Embryonic facial prominence (tissue), 1 donor: ENCODE measurements around the gene TJP3.
"Not testable (repeated sequence)": the region's sequence is repeated elsewhere in the genome, so short reads cannot be mapped to it uniquely, and the experiment has no call there.

Experiments used
- DNase-seq: peaks from one replicate; pipeline ENCODE4 v3.0.0-alpha.2; 2016; ENCODE audit errors: extremely low spot score

TJP3 gene

DNA sequence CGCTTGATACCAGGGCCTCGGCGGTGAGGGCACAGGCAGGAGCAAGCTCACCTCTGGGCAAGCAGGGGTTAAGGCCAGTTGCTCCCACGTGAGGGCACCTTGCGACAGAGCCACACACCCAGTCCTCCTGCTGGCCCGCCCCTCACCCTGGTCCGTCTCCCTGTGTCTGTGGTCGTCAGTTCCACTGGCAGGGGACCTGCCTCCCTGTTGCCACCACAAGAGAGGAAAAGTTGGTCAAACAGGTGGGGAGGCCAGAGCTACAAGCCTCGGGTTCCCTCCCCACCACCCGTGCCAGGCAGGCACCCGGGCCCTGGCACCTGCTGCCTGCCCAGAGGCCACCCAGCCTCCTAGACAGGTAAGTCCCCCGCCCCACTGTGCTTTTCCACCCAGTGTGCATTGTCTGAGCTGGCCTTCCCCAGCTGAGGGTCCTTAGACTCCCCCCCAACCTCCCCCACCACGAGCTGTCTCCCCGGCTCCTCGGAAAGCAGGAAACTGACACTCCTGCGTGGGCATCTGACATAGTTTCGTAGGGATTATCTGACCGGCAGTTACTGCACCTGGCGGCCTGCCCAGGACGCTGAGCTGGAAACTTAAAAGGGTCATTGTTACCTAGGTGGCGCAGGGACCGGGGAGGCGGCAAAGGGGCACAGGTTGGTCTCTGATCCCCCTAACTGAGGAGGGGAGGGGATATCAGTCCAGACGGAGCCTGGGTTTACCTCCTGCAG lies at the start of gene TJP3:
Gene TJP3, plus strand, starts transcription at position 178 of the 725 bp plus-strand sequence. CDS start 20,049 bp downstream, outside the sequence.
- no peak for DNase-seq

DNA sequence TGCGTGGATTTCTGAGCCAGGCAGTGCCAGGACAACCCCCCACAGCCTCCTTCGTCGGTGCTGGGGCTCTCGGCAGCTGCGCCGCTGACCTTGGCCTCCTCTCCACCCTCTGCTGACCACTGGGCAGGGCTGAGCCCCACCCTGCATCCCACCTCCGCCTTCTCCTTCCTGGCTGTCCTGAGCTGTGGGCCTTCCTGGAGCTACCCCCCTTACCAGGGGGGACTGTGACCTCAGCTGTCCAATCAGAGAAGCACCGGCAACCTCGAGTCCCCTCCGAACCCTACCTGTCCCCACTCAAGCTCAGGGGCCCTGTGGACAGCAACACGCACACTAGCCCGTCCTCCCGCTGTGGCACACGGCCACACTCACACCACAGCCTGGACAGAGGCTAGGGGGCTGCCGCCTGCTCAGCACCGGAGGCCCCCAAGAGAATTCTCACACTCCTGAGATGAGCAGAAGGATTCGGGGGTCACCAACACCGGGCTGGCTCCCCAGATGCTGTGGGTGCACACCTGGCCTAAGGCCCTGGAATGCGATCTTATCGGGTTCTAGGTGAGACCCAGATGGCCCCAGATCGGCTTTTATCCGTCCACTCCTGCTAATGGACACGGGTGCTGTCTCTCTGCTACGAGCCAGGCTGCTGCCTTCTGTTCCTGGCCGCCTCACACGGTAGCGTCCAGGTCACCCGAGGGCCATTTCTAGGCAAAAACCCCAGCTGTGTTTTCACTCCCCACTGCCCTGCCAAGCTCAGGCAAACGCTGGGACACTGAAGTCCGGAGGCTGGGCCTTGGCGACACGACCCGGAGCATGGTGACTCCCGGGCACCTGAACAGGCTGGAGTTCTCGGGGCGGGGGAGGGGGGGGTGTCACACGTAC lies 49.1 kb upstream of the TJP3 start:
- DNase-seq = no peak

DNA sequence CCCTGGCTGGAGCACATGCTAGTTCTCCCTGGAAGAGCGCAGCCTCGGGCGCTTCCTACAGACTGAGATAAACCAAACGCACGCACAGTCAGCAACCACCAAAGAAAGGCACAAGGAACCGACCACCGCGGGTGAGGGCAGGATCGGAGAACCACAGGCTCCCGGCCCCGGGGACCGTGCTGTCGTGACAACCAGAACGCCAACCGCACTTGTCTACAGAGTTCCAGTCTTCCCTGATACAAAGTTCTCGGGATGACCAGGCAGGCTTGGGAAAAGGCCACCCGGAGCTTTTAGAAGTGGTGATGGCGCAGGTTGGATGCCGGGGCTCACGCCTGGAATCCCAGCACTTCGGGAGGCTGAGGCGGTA lies 48.5 kb upstream of the TJP3 start:
- DNase-seq = no peak

DNA sequence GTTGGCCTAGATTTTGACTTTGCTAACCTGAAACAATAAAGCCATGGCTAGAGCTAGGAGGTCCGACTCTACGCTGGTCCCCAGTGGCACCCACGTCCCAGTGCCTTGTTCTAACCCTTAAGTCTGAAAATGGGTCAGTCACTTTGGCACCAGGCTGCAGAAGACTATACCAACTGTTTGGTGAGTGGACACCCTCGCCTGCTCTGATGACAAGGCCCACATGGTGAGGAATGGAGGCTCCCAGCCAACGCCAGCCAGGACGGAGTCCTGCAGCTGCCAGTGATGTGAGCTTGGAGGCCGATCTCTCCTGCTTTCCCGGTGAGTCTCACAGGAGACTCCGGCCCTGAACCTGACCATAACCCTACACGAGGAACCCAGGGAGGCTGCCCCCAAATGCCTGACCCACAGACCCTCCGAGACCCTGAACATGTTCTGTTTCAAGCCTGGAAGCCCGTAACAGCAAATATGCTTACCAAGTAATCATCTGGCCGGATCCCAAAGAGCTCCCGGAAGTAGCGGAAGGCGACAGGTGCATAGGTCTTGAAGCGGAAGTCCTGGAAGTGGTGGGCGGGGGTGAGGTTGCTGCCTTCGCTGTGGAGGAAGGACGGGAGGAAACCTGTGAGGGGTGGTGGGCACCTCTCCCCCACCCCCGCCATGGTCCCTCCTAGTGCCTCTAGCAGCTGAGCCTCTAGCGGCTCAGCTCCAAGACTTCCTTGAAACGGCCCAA lies 47.5 kb upstream of the TJP3 start:
- no peak for DNase-seq

DNA sequence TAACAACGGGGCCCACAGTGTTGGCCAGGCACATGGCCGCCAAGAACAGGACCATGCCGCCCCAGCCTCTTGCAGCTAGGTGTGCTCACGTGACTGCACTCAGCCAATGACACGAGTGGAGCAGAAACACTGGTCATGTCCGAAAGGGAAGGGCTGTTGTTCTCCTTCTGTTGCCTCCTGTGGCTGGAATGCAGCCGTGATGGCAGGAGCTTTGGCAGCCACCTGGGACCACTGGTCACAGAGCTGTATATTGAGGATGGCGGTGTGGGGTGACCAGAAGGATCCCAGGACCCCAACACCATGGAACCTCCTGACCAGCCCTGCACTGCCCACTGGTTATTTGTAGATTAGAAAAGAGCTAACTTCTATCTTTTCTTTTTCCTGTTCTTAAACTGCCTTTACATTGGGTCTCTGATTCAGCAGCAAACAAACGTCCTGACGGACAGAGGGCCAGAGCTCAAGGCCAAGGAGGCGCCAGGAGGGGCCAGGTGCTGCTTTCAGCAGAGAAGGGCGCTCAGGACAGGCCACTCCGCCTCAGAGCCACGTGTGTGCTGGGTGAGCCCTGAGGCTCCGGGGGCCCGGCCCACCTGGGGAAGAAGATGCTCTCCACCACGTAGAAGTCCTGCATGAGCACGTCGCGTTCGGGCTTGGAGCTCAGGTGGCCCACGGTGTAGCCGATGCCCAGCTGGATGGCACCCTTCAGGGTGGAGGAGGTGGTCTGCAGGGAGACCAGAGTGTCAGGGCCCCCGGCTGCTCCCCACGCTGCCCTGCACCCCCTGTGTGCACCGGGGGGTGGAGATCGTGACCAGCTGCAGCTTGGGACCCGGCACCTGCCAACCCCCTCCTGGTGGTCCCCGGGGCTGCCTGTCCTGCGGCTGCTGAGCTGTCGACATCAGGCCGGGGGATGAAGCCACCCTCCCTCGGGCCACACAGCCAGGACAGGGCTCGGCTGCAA lies 46.6 kb upstream of the TJP3 start:
- no peak for DNase-seq

DNA sequence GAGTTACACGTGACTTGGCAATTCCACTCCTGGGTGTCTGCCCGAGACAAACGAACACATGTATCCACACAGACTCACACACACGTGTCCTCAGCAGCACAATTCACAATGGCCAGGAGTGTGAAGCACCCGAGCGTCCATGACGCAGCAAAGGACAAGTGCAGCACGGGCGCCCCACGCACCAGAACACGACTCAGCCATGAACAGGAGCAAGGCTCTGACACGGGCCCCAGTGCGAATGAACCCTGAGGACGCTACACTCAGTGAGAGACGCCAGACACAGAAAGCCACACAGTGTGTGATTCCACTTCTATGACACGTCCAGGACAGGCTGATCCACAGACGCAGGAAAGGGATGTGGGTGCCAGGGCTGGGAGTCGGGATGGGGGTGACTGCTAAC lies 44.3 kb upstream of the TJP3 start:
- no peak for DNase-seq

DNA sequence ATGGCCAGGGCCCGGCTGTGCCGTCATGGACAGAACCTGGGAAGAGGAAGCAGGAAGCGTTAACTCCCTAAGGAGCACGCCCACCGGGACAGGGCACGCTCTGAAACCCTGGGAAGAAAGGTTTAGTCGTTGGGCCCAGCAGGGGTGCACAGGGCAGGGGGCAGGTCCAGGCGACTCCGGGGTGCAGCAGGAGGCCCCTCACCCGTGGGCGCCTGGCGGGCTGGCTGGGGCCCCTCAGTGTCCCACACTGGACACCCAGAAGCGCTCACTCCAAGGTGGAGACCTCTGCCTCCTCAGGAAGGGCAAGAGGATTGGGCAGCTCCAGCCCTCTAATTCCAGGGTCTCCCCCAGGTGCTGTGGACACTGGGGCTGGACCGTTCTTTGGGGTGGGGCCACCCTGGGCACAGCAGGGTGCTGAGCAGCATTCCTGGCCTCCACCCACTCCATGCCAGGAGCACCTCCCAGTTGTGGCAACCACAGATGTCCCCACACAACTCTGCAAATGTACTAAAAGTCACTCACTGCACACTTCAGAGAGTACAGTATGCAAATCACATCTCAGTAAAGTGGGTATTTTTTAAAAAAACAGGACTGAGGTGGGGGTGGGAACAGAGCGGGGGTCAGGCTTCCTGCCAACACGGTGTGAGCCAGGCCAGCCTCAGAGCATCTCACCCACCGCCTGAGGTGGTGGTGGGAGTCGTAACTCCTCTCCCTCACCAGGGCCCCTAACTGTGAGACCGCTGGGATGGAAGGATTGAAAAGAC lies 43.1 kb upstream of the TJP3 start:
- no peak for DNase-seq

GRCh38 chr19:3665681-3666544 lies 42.3 kb upstream of the TJP3 start:
- no peak for DNase-seq

DNA sequence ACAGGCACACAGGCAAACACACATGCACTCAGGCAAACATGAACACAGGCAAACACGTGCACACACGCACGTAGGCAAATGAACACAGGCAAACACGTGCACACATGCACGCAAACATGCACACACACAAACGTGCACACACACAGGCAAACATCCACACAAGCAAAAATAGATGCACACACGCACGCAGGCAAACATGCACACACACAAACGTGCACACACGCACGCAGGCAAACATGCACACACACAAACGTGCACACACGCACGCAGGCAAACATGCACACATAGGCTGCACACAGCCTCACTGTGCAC lies 41.7 kb upstream of the TJP3 start:
- not testable (repeated sequence) for DNase-seq

DNA sequence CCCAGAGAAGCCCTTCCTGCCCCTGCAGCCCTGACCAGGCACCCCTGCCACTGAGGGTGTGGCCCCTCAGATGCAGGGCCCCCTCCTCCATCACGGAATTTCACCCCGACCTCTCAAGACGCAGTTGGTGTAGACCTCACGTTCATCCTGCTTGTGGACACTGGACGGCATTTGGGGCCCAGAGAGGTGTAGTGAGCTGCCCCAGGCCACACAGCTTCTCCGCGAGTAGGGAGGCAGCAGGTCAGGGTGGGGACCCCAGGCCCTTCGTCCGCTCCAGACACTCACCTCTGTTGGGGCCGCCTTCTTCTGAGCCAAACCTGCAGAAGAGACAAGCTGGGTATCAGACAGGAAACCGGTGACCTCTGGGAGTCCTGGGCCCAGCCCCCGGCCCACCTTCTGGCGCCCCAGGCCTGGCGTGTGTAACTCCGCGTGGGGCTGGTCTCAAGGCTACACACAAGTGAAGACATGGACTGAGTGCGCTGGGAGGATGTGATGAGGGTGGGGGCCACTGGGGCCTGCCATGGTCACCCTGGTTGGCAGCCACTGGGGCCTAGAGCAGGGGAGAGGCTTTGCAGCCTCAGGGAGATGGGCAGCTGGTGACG lies 41.0 kb upstream of the TJP3 start:
- no peak for DNase-seq

- no peak for DNase-seq
Observed at GRCh38 chr19:3667766-3668165, 40.4 kb upstream of the TJP3 start.

DNA sequence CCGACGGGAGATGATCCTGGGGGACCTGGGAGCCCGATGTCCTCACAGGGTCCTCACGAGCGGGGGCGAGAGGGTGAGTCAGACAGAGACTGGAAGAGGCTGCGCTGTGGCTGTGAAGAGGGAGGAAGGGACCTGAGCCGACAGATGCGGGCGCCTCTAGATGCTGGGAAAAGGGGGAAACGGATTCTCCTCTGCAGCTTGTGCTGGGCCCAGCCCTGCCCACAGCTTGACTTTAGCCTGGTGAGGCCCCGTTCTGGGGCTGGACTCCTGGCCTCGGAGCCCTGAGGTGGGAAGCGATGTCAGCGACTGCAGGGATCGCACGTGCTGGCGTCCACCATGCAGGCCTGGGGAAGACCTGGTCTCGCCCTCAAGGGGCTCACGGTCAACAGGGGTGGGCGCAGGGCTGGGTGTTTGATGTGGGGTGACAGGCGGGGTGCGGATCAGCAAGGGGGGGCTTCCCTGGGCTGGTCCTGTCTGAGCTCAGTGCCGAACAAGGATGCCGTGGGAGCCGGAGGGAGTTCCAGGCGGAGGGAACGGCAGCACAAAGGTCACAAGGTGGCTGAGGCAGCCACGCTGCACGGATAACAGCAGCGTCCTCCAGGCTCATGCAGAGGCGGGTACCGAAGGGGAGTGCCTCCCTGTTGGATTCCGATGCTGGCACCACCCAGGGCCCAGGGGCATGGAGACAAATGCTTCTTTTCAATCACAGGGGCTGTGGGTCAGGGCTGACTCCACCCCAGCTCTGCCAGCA lies 39.7 kb upstream of the TJP3 start:
- no peak for DNase-seq

- DNase-seq = no peak
Observed at GRCh38 chr19:3669082-3669946, 38.9 kb upstream of the TJP3 start.

GRCh38 chr19:3669947-3670795 lies 38.0 kb upstream of the TJP3 start:
- DNase-seq = peak; percentile 41

DNA sequence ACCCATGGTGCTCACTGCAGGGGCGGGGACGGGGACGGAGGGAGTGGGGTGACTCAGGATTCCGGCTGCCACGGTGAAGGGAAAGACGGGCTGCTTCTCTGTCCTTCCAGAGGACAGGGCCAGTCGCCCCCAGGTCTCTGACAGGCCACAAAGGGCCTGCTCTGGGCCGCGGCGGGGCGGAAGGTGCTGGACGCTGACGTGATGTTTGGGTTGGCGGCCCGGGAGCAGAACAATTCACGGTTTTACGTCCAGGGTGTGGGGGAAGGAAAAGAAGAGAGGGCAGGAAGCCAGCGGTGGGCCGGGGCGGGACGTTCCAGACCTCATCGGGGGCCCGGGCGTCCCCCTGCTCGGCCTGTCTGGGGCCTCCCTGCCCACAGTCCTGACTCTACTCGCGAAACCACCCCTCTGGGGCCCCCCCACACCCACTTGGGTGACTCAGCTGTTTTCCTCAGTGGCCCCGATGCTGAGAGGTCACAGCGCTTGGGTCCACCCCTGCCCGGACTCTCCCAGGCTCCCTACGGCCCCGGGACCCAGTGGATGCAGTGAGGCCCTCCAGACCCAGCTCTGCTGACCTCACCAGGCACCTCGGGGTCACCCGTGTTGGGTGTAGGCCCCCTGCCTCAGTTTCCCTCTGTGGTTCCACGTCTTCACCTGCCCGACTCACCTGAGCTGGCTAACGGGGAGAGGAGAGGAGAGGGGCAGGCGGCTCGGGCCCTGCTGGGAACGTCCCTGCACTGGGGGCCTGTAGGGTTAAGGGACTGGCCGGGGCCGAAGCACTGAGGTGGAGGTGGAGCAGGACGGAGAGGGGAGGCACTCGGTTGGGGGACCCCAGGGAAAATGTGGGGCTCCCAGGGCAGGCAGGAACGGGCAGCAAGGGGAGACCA lies 37.1 kb upstream of the TJP3 start:
- peak; percentile 40 for DNase-seq
